Small intestine (tissue), 7 donors: ENCODE data around the gene FRMD8. TPM values are rescaled to one million over a fixed set of nuclear protein-coding genes. Genes with fewer than 3 reads are reported as not detected.

Source experiments
- DNase-seq, 2 donors: peaks; one replicate each; pipeline versions ENCODE4 v3.0.0 to v3.0.0-alpha.2; 2013
- FAIRE-seq: peaks from 2 replicates; lab custom pipeline; 2012; peaks lifted over from hg19 to GRCh38; lab: Jason Lieb, UNC
- H3K27ac ChIP-seq, 3 donors: one replicate each; pipeline ENCODE4 v1.5.1; 2013; ENCODE audit warnings: low read length in 2 of 3, mild to moderate bottlenecking in 2 of 3, control low read depth in 1 of 3, inconsistent platforms in 1 of 3, low read depth in 1 of 3, moderate library complexity in 1 of 3
- H3K27me3 ChIP-seq, 3 donors: one replicate each; pipeline ENCODE4 v1.6.1; 2013; ENCODE audit warnings: low read length in 3 of 3, inconsistent platforms in 1 of 3; ENCODE audit not compliant: control insufficient read depth in 3 of 3, insufficient read depth in 3 of 3
- H3K36me3 ChIP-seq, 3 donors: one replicate each; pipeline ENCODE4 v1.6.1; 2013; ENCODE audit warnings: low read length in 3 of 3, inconsistent platforms in 1 of 3, low read depth in 1 of 3, mild to moderate bottlenecking in 1 of 3, moderate library complexity in 1 of 3; ENCODE audit not compliant: control insufficient read depth in 3 of 3, insufficient read depth in 2 of 3
- H3K4me1 ChIP-seq, 3 donors: one replicate each; pipeline ENCODE4 v1.6.1; 2013; ENCODE audit warnings: low read length in 2 of 3, inconsistent platforms in 1 of 3, low read depth in 1 of 3, mild to moderate bottlenecking in 1 of 3, moderate library complexity in 1 of 3; ENCODE audit not compliant: control insufficient read depth in 3 of 3, insufficient read depth in 2 of 3
- H3K4me3 ChIP-seq, 3 donors: one replicate each; pipeline ENCODE4 v1.5.1; 2013; ENCODE audit warnings: low read length in 3 of 3, control low read depth in 1 of 3, inconsistent platforms in 1 of 3, low read depth in 1 of 3, mild to moderate bottlenecking in 1 of 3, moderate library complexity in 1 of 3
- H3K9me3 ChIP-seq, 2 donors: one replicate each; pipeline ENCODE4 v1.6.1; 2013; ENCODE audit warnings: low read depth in 1 of 2, low read length in 1 of 2; ENCODE audit not compliant: control insufficient read depth in 2 of 2, insufficient read depth in 1 of 2
- WGBS, 3 donors: extraction: QIAGEN DNeasy Blood & Tissue Kit; methylation state at CpG; one replicate each; pipeline ENCODE4 v1.1.7; 2013; 5-methylcytosine and 5-hydroxymethylcytosine counted together
- polyA plus RNA-seq, 4 donors: library from polyadenylated mRNA; stranded (reverse) in 3 of 4; unstranded in 1 of 4; fragments of 200-250 nt in 3 of 4; fragments of 120-200 nt in 1 of 4; gene quantifications; one replicate each; pipeline versions ENCODE4 v1.2.1 to v1.2.3, GENCODE V29; 2013
- donor health status: healthy with polysubstance abuse.
- donor health status: control.
- donor health status: control.
- donor health status: Bipolar disorder and iron deficiency.
- donor health status: healthy.

FRMD8 gene
- polyA plus RNA-seq, 4 donors: 24.4 to 31.1 (median 26.9) TPM

DNA sequence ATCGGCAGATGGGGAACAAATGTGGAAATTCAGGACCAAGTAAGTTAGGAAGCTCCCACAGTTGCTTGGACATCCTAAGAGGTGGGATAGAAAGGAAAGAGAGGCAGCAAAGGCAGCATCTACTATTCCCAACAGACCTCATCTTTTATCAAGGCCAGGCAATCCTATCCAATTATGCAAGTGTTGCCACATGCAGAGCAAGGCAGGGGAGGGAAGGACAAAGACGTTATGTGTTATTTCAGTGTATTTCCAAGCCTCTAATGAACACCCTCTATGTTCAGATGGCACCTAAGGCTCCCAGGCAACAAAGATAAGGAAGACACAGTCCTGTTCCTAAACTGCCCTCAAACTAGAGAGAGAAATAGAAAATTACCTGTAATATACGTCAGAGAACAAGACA lies 22.7 kb upstream of the FRMD8 start:
- Histone ChIP-seq H3K9me3 (no peaks in the 10 kb centered on the region), H3K4me1 (peaks cover 0 to 26% (median 5%) of the 10 kb centered on the region in 3 donors), H3K27me3 (no peaks in the 10 kb centered on the region), H3K36me3 (peaks cover 0 to 2% (median 0%) of the 10 kb centered on the region in 3 donors), H3K4me3 (no peak overlapping the region), H3K27ac (no peak overlapping the region)
- no peak for FAIRE-seq
- no peak for DNase-seq
- WGBS, 3 donors: 77 to 82% (median 80%) methylated on average over 3 of the region's 3 CpGs

GRCh38 chr11:65366340-65366773 lies 20.1 kb upstream of the FRMD8 start:
- Histone ChIP-seq H3K27ac (peak overlapping the region; percentile 71 to 75 (median 73)), H3K4me1 (peaks cover 0 to 27% (median 2%) of the 10 kb centered on the region in 3 donors), H3K36me3 (peaks cover 0 to 2% (median 0%) of the 10 kb centered on the region in 3 donors), H3K27me3 (no peaks in the 10 kb centered on the region), H3K4me3 (no peak overlapping the region), H3K9me3 (no peaks in the 10 kb centered on the region)
- FAIRE-seq (no peak), DNase-seq (peak; percentile 84 to 90)
- WGBS, 3 donors: 1 to 4% (median 3%) methylated on average over 4 of the region's 4 CpGs

DNA sequence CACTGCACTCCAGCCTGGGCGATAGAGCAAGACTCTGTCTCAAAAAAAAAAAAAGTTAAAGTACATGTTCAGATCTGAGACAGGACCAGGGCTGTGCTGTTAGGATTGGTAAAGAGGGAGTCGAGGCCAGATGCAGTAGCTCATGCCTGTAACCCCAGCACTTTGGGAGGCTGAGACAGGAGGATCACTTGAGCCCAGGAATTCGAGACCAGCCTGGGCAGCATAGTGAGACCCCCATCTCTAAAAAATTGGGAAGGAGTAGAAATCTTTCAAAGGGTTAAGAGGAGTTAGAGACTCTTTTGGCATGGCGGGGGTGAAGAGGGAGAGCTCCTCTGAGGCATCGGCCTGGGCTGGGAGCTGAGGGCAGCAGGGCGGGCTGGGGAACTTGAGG lies 15.8 kb upstream of the FRMD8 start:
- FAIRE-seq (no peak), DNase-seq (no peak)
- H3K4me1 ChIP-seq: peaks cover 0 to 35% (median 2%) of the 10 kb centered on the region in 3 donors
- no peak overlapping the region for H3K4me3 ChIP-seq
- peak overlapping the region in 2 of 3 donors; percentile 48 to 63 for H3K27ac ChIP-seq
- H3K9me3 ChIP-seq: no peaks in the 10 kb centered on the region
- H3K27me3 ChIP-seq: no peaks in the 10 kb centered on the region
- WGBS, 3 donors: 80 to 92% (median 83%) methylated on average over 6 of the region's 6 CpGs
- H3K36me3 ChIP-seq: peaks cover 0 to 19% (median 0%) of the 10 kb centered on the region in 3 donors

DNA sequence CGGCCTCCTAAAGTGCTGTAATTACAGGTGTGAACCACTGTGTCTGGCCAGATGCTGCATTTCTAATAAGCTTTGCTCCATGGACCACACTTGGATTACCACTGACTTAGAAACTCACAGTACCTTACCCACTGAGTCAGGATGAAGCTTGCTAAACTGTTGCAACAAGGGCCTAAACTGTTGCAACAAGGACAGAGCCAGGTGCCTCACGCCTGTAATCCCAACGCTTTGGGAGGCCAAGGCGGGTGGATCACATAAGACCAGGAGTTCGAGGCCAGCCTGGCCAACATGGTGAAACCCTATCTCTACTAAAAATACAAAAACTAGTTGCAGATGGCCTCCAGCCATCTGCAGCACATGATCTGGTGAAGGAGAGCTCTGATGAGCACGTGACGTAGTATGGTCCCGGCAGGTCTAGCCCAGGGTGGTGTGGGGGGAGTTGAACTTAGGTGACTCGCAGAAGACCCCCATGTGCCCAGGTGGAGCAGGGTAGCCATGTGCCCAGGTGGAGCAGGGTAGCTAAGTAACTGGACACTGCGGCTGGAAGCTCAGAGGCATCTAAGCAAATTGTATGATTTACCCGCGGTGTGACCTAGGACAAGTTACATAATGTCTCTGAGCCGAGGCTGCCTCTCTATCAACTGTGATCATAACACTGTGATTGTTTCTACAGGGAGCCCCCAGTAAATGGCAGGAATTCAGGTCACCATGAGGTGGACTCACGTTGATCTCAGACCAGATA lies 12.4 kb upstream of the FRMD8 start:
- H3K27ac ChIP-seq: peak overlapping the region in 2 of 3 donors; percentile 1 to 12
- H3K4me3 ChIP-seq: no peak overlapping the region
- 87 to 90% (median 89%) methylated on average over 14 of the region's 14 CpGs for WGBS, 3 donors
- H3K4me1 ChIP-seq: peaks cover 0 to 42% (median 3%) of the 10 kb centered on the region in 3 donors
- FAIRE-seq (no peak), DNase-seq (no peak)
- no peaks in the 10 kb centered on the region for H3K27me3 ChIP-seq
- peaks cover 0 to 47% (median 1%) of the 10 kb centered on the region in 3 donors for H3K36me3 ChIP-seq
- no peaks in the 10 kb centered on the region for H3K9me3 ChIP-seq

DNA sequence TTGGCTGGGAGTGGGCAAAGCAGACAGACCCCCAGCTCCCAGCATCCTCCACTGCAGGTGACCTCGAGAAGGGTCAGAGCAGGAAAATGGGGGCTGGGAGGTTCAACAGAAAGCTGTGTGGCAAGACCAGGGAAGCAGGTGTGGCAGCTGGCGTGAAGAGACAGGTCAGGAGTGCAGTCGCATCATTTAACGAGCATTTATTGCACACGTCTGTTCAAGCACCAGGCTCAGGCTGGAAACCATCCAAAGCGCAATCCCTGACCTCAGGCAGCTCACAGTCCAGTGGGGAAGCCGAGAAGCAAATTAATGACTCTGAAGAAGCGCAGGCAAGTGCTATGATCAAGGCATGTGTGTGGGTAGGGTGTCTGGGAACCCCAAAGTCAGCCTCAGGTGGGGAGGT lies 11.4 kb upstream of the FRMD8 start:
- DNase-seq: peak in 1 of 2 donors; percentile 81
- H3K4me1 ChIP-seq: peaks cover 0 to 50% (median 5%) of the 10 kb centered on the region in 3 donors
- peaks cover 0 to 57% (median 1%) of the 10 kb centered on the region in 3 donors for H3K36me3 ChIP-seq
- H3K27me3 ChIP-seq: no peaks in the 10 kb centered on the region
- WGBS, 3 donors: 40 to 70% (median 53%) methylated on average over 8 of the region's 8 CpGs
- H3K4me3 ChIP-seq: no peak overlapping the region
- peak overlapping the region in 1 of 3 donors; percentile 29 for H3K27ac ChIP-seq
- no peaks in the 10 kb centered on the region for H3K9me3 ChIP-seq
- no peak for FAIRE-seq

DNA sequence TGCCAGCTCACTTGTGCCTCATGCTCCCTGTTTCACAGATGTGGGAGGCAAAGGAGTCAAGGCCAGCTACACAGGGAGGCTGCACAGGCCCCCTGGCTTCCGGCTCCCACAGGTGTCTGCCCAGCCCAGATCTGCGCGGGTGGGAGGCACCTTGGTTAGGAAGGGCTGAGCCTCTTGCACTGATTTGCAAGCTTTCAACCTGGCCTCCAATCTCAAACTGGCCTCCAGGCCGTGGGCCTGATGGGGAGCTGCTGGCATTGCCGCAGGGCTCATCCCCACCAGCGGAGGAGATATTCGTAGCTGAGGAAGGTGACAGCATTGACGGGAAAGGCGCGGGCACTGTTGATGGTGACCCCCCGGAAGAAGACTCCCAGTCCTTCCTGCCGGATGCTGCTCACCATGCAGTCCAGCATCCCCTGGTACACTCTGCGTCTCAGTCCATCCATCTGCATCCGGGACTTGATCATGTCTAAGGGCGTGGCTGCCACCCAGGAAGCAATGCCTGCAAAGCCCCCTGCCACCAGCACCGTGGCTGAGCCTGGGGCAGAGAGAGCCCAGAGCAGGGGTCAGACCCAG lies 10.2 kb upstream of the FRMD8 start:
- Histone ChIP-seq H3K4me1 (peaks cover 0 to 54% (median 4%) of the 10 kb centered on the region in 3 donors), H3K36me3 (peaks cover 0 to 67% (median 1%) of the 10 kb centered on the region in 3 donors), H3K27ac (no peak overlapping the region), H3K27me3 (no peaks in the 10 kb centered on the region), H3K4me3 (no peak overlapping the region), H3K9me3 (no peaks in the 10 kb centered on the region)
- no peak for DNase-seq
- no peak for FAIRE-seq
- WGBS, 3 donors: 88 to 90% (median 90%) methylated on average over 16 of the region's 16 CpGs

- Histone ChIP-seq H3K9me3 (no peaks in the 10 kb centered on the region), H3K36me3 (peaks cover 0 to 67% (median 1%) of the 10 kb centered on the region in 3 donors), H3K4me3 (no peak overlapping the region), H3K27ac (peak overlapping the region in 1 of 3 donors; percentile 99), H3K27me3 (no peaks in the 10 kb centered on the region), H3K4me1 (peaks cover 0 to 56% (median 4%) of the 10 kb centered on the region in 3 donors)
- FAIRE-seq (no peak), DNase-seq (no peak)
- WGBS, 3 donors: 62 to 72% (median 70%) methylated on average over 8 of the region's 8 CpGs
Measured at GRCh38 chr11:65377036-65377435, 9.4 kb upstream of the FRMD8 start.

GRCh38 chr11:65377777-65378176 lies 8.7 kb upstream of the FRMD8 start:
- peaks cover 2 to 62% (median 4%) of the 10 kb centered on the region in 3 donors for H3K4me1 ChIP-seq
- FAIRE-seq (no peak), DNase-seq (no peak)
- H3K36me3 ChIP-seq: peaks cover 0 to 65% (median 1%) of the 10 kb centered on the region in 3 donors
- 76 to 85% (median 84%) methylated on average over 8 of the region's 8 CpGs for WGBS, 3 donors
- no peaks in the 10 kb centered on the region for H3K9me3 ChIP-seq
- peak overlapping the region in 2 of 3 donors; percentile 21 to 99 for H3K27ac ChIP-seq
- H3K27me3 ChIP-seq: no peaks in the 10 kb centered on the region
- no peak overlapping the region for H3K4me3 ChIP-seq
